Esophagus muscularis mucosa (tissue), 4 donors: ENCODE data around the gene FAM53A. TPM values are rescaled to one million over a fixed set of nuclear protein-coding genes. Genes with fewer than 3 reads are reported as not detected.
"Not testable (repeated sequence)": the region's sequence is repeated elsewhere in the genome, so short reads cannot be mapped to it uniquely, and the experiment has no call there.

Experiments
- DNase-seq: peaks from one replicate; pipeline ENCODE4 v3.0.0-alpha.2; 2017; ENCODE audit errors: extremely low spot score
- H3K27ac ChIP-seq, 4 donors: fragments of 200-600 bp; sonication (generic); replicated peaks in 1 of 4; 1 replicate in 3 of 4; 2 replicates in 1 of 4; pipeline ENCODE4 v1.5.1; 2016 to 2019; ENCODE audit warnings: mild to moderate bottlenecking in 1 of 4
- H3K27me3 ChIP-seq, 4 donors: fragments of 200-600 bp; sonication (generic); one replicate each; pipeline versions ENCODE4 v1.5.1 to v1.6.0; 2016 to 2019
- H3K36me3 ChIP-seq, 4 donors: fragments of 200-600 bp; sonication (generic); one replicate each; pipeline ENCODE4 v1.5.1; 2016 to 2019
- H3K4me1 ChIP-seq, 4 donors: fragments of 200-600 bp; sonication (generic); one replicate each; pipeline ENCODE4 v1.5.1; 2016 to 2019
- H3K4me3 ChIP-seq, 4 donors: fragments of 200-600 bp; sonication (generic); 1 replicate in 2 of 4; 2 replicates in 2 of 4; pipeline ENCODE4 v1.5.1; 2016 to 2019; ENCODE audit warnings: mild to moderate bottlenecking in 4 of 4, moderate library complexity in 1 of 4
- H3K9me3 ChIP-seq, 4 donors: fragments of 200-600 bp; sonication (generic); 1 replicate in 3 of 4; 2 replicates in 1 of 4; pipeline ENCODE4 v1.5.1; 2016 to 2019
- EP300 ChIP-seq: sonication (generic); formaldehyde crosslinking; IDR thresholded peaks from one replicate; pipeline ENCODE4 v1.6.1; 2017; ENCODE audit warnings: antibody characterized with exemption
- POLR2A ChIP-seq: fragments of 450-650 bp; IDR thresholded peaks from one replicate; pipeline ENCODE4 v1.6.1; 2017; ENCODE audit warnings: antibody characterized with exemption, moderate library complexity, mild to moderate bottlenecking, low read depth
- POLR2AphosphoS5 ChIP-seq, 2 donors: sonication (generic); formaldehyde crosslinking; IDR thresholded peaks; one replicate each; pipeline ENCODE4 v1.6.1; 2017; ENCODE audit warnings: antibody characterized with exemption in 2 of 2
- WGBS: methylation state at CpG from one replicate; pipeline ENCODE4 v1.1.5; 2018; 5-methylcytosine and 5-hydroxymethylcytosine counted together
- intact Hi-C: fragments of 100-400 bp; cut with DNase I; formaldehyde crosslinking; loops from one replicate; pipeline ENCODE4 v1.15.1; 2023
- total RNA-seq, 4 donors: library from RNA; depleted of rRNA; stranded (reverse); fragments of >200 nt; gene quantifications; one replicate each; pipeline versions ENCODE4 v1.1.0 to v1.2.1, GENCODE V29; 2016
- TF ChIP-seq, protein P1 (sequence below), 3 experiments: fragments of 200-600 bp in 2 of 3; fragments of 450-650 bp in 1 of 3; sonication (generic) in 2 of 3; IDR thresholded peaks; one replicate each; pipeline ENCODE4 v1.5.1; 2017 to 2019; ENCODE audit warnings: antibody characterized with exemption in 3 of 3, mild to moderate bottlenecking in 2 of 3, moderate library complexity in 1 of 3

FAM53A gene
- total RNA-seq, 4 donors from 2014 or later = 5.2 to 13.3 (median 8.9) TPM

- DNase-seq = no peak
- Histone ChIP-seq H3K27me3 (no peaks in the 10 kb centered on the region), H3K27ac (no peak overlapping the region), H3K36me3 (no peaks in the 10 kb centered on the region), H3K4me3 (no peak overlapping the region), H3K9me3 (no peaks in the 10 kb centered on the region), H3K4me1 (no peaks in the 10 kb centered on the region)
- intact Hi-C loops = no loop called here
- WGBS = 86% methylated on average over 19 of the region's 20 CpGs
- TF ChIP-seq, protein P1, sequence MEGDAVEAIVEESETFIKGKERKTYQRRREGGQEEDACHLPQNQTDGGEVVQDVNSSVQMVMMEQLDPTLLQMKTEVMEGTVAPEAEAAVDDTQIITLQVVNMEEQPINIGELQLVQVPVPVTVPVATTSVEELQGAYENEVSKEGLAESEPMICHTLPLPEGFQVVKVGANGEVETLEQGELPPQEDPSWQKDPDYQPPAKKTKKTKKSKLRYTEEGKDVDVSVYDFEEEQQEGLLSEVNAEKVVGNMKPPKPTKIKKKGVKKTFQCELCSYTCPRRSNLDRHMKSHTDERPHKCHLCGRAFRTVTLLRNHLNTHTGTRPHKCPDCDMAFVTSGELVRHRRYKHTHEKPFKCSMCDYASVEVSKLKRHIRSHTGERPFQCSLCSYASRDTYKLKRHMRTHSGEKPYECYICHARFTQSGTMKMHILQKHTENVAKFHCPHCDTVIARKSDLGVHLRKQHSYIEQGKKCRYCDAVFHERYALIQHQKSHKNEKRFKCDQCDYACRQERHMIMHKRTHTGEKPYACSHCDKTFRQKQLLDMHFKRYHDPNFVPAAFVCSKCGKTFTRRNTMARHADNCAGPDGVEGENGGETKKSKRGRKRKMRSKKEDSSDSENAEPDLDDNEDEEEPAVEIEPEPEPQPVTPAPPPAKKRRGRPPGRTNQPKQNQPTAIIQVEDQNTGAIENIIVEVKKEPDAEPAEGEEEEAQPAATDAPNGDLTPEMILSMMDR (IDR thresholded peaks at IDR 0.05) = no peak
- TF ChIP-seq EP300 (no peak), POLR2AphosphoS5 (IDR thresholded peaks at IDR 0.05) (no peak)
Measured at GRCh38 chr4:1673671-1674070, 10.4 kb downstream of the FAM53A start.

DNA sequence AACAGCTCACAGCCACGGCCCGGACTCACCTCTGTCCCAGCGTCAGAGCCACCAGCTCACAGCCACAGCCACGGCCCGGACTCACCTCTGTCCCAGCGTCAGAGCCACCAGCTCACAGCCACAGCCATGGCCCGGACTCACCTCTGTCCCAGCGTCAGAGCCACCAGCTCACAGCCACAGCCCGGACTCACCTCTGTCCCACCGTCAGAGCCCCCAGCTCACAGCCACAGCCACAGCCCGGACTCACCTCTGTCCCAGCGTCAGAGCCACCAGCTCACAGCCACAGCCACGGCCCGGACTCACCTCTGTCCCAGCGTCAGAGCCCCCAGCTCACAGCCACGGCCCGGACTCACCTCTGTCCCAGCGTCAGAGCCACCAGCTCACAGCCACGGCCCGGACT is 13.1 kb downstream of the FAM53A start:
- H3K9me3 ChIP-seq, H3K4me3 ChIP-seq, H3K4me1 ChIP-seq, intact Hi-C loops, H3K27me3 ChIP-seq, DNase-seq, H3K36me3 ChIP-seq, H3K27ac ChIP-seq: not testable (repeated sequence)
- WGBS = 94% methylated on average over 18 of the region's 20 CpGs

DNA sequence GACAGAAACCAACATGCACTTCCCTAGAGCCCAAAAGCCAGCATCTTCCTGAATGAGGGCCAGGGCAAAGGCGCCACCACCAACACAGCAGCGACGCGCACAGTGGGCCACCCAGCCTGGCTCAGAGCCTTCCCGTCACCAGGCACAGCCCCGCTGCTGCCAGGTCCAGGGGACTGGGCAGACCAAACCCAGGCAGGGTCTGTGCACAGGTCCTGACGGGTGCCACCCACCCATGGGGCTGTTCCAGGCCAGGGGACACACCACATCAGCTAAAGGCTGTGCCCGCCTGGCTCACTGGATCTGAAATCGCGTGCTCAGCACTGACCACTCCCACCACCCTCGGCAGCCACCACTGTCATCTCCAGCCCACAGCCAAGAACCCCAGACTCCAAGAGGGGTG is 13.8 kb downstream of the FAM53A start:
- intact Hi-C loops = no loop called here
- H3K27ac ChIP-seq = no peak overlapping the region
- H3K36me3 ChIP-seq = no peaks in the 10 kb centered on the region
- no peak for TF ChIP-seq EP300
- TF ChIP-seq, protein P1 (IDR thresholded peaks at IDR 0.05) = no peak
- no peak for TF ChIP-seq POLR2A
- no peak for TF ChIP-seq POLR2AphosphoS5 (IDR thresholded peaks at IDR 0.05)
- no peak overlapping the region for H3K4me3 ChIP-seq
- H3K9me3 ChIP-seq = no peaks in the 10 kb centered on the region
- WGBS = 93% methylated on average over 8 of the region's 11 CpGs
- DNase-seq = no peak
- no peaks in the 10 kb centered on the region for H3K27me3 ChIP-seq
- peaks cover 0 to 4% (median 1%) of the 10 kb centered on the region in 4 donors for H3K4me1 ChIP-seq

GRCh38 chr4:1669850-1670249 is 14.3 kb downstream of the FAM53A start:
- H3K4me3 ChIP-seq = no peak overlapping the region
- peaks cover 0 to 4% (median 1%) of the 10 kb centered on the region in 4 donors for H3K4me1 ChIP-seq
- intact Hi-C loops = no loop called here
- H3K27ac ChIP-seq = no peak overlapping the region
- no peaks in the 10 kb centered on the region for H3K27me3 ChIP-seq
- WGBS = 94% methylated on average over 21 of the region's 21 CpGs
- H3K36me3 ChIP-seq = no peaks in the 10 kb centered on the region
- DNase-seq = no peak
- TF ChIP-seq POLR2AphosphoS5 (IDR thresholded peaks at IDR 0.05) = no peak
- TF ChIP-seq, protein P1 (IDR thresholded peaks at IDR 0.05) = no peak
- no peaks in the 10 kb centered on the region for H3K9me3 ChIP-seq

DNA sequence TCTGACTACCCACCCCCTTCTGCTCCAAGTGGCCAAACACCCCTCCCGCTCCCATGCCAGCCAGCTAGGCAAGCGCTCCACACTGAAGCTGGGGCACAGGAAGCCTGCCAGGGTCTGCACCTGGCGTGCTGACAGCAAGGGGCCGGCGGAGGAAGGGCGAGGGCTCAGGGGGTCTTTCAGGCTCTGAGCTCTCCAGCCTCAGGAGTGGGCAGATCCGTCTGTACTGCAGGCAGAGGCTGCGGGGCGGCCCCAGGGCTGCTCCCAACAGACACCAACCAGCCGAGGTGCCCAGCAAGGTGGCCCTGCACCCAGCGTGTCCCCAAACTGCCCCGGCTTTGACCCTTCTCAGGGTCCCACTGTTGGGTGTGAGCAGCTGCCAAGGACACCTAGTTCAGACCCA is 14.8 kb downstream of the FAM53A start:
- DNase-seq = no peak
- Histone ChIP-seq H3K27me3 (no peaks in the 10 kb centered on the region), H3K4me3 (no peak overlapping the region), H3K4me1 (peaks cover 0 to 4% (median 1%) of the 10 kb centered on the region in 4 donors), H3K27ac (no peak overlapping the region), H3K9me3 (no peaks in the 10 kb centered on the region), H3K36me3 (no peaks in the 10 kb centered on the region)
- intact Hi-C loops = no loop called here
- TF ChIP-seq EP300 (no peak), POLR2AphosphoS5 (IDR thresholded peaks at IDR 0.05) (no peak), POLR2A (no peak)
- TF ChIP-seq, protein P1 (IDR thresholded peaks at IDR 0.05) = no peak
- WGBS = 93% methylated on average over 3 of the region's 12 CpGs
